GM18508 (cell line): ENCODE results near the gene GOLGA1.
"Not testable (repeated sequence)": the region's sequence is repeated elsewhere in the genome, so short reads cannot be mapped to it uniquely, and the experiment has no call there.

ENCODE experiments used
- ATAC-seq: cut with Tn5 transposase; IDR thresholded peaks from one replicate; pipeline ENCODE4 v1.9.1; 2021; ENCODE audit warnings: moderate number of reproducible peaks; ENCODE audit not compliant: insufficient read depth, unreplicated experiment

Gene GOLGA1

GRCh38 chr9:124940894-124941678 is at the start of gene GOLGA1:
GOLGA1 (minus strand) TSS chr9:124941083; CDS start chr9:124938711, 2,372 bp downstream.
- peak; percentile 49 for ATAC-seq

GRCh38 chr9:124983698-124984097 is 42.8 kb upstream of the GOLGA1 start:
- ATAC-seq = no peak

GRCh38 chr9:124980431-124980830 is 39.5 kb upstream of the GOLGA1 start:
- ATAC-seq = no peak

- ATAC-seq = no peak
These were observed 34.2 kb upstream of the GOLGA1 start for GRCh38 chr9:124975131-124975530.

- no peak for ATAC-seq
These were observed 32.9 kb upstream of the GOLGA1 start for GRCh38 chr9:124973807-124974206.

- ATAC-seq = no peak
These were observed 31.4 kb upstream of the GOLGA1 start for GRCh38 chr9:124972241-124972770.

GRCh38 chr9:124969401-124969800 is 28.5 kb upstream of the GOLGA1 start:
- ATAC-seq = no peak

- no peak for ATAC-seq
These were observed 27.4 kb upstream of the GOLGA1 start for GRCh38 chr9:124968238-124968637.

GRCh38 chr9:124965775-124966568 is 25.1 kb upstream of the GOLGA1 start:
- not testable (repeated sequence) for ATAC-seq

- no peak for ATAC-seq
These were observed 23.7 kb upstream of the GOLGA1 start for GRCh38 chr9:124964604-124965003.

GRCh38 chr9:124964056-124964455 is 23.2 kb upstream of the GOLGA1 start:
- ATAC-seq = no peak

GRCh38 chr9:124960409-124960752 is 19.5 kb upstream of the GOLGA1 start:
- no peak for ATAC-seq

GRCh38 chr9:124959671-124960408 is 19.0 kb upstream of the GOLGA1 start:
- ATAC-seq = not testable (repeated sequence)

- no peak for ATAC-seq
These were observed 13.4 kb upstream of the GOLGA1 start for GRCh38 chr9:124954255-124954654.

GRCh38 chr9:124950050-124950718 is 9.3 kb upstream of the GOLGA1 start:
- no peak for ATAC-seq

GRCh38 chr9:124949387-124949786 is 8.5 kb upstream of the GOLGA1 start:
- no peak for ATAC-seq

- ATAC-seq = no peak
These were observed 7.0 kb upstream of the GOLGA1 start for GRCh38 chr9:124947727-124948391.

GRCh38 chr9:124946167-124946566 is 5.3 kb upstream of the GOLGA1 start:
- no peak for ATAC-seq

- no peak for ATAC-seq
These were observed 1.0 kb upstream of the GOLGA1 start for GRCh38 chr9:124941679-124942561.
